Measurements from ENCODE around the gene MET. TPM values are rescaled to one million over a fixed set of nuclear protein-coding genes. Genes with fewer than 3 reads are reported as not detected.

MET gene
- total and polyA plus RNA-seq, 2 of the 8 experiments (the other 6 are each of a cell fraction or from before 2014, with no cell fraction given) = 3.5 to 12.9 TPM

GRCh38 chr7:116740755-116741462, 68.9 kb downstream of the MET start (continued):
- no peak for TF ChIP-seq CHD2 (IDR thresholded peaks at IDR 0.05; ENCODE audit: low read length)
